Osteoblast (primary cell): ENCODE measurements around the gene MAP3K21. TPM values are rescaled to one million over a fixed set of nuclear protein-coding genes. Genes with fewer than 3 reads are reported as not detected.

Experiments used
- DNase-seq: peaks from one replicate; pipeline ENCODE4 v3.0.0; 2011; ENCODE audit warnings: low spot score, mixed read lengths; ENCODE audit not compliant: insufficient read length; ENCODE audit errors: missing footprints
- H2AFZ ChIP-seq: 2 replicates; pipeline ENCODE4 v1.6.0; 2011; ENCODE audit warnings: mild to moderate bottlenecking, low read length
- H3K27ac ChIP-seq: 2 replicates; pipeline ENCODE4 v1.5.1; 2011; ENCODE audit warnings: mild to moderate bottlenecking, low read depth, low read length, moderate library complexity
- H3K27me3 ChIP-seq: 2 replicates; pipeline ENCODE4 v1.6.0; 2012; ENCODE audit warnings: mild to moderate bottlenecking, control low read depth, inconsistent platforms, low read length, moderate library complexity; ENCODE audit not compliant: insufficient read depth
- H3K36me3 ChIP-seq: 2 replicates; pipeline ENCODE4 v1.5.1; 2011; ENCODE audit warnings: mild to moderate bottlenecking, low read length, control low read depth, moderate library complexity; ENCODE audit not compliant: insufficient read depth
- H3K4me1 ChIP-seq: 2 replicates; pipeline ENCODE4 v1.5.1; 2011; ENCODE audit warnings: mild to moderate bottlenecking, low read length, control low read depth, moderate library complexity; ENCODE audit not compliant: insufficient read depth
- H3K4me2 ChIP-seq: 2 replicates; pipeline ENCODE4 v1.6.0; 2011; ENCODE audit warnings: mild to moderate bottlenecking, low read length; ENCODE audit not compliant: insufficient read depth
- H3K4me3 ChIP-seq: fragments of 200-600 bp; sonication (generic); 3 replicates; pipeline ENCODE4 v1.5.1; 2012; ENCODE audit warnings: mild to moderate bottlenecking, low read length, inconsistent platforms; ENCODE audit not compliant: insufficient read depth
- H3K79me2 ChIP-seq: 2 replicates; pipeline ENCODE4 v1.6.0; 2012; ENCODE audit warnings: mild to moderate bottlenecking, low read length, control low read depth, inconsistent platforms; ENCODE audit not compliant: insufficient read depth
- H3K9me3 ChIP-seq: 2 replicates; pipeline ENCODE4 v1.5.1; 2011; ENCODE audit warnings: low read depth, low read length, control low read depth
- H4K20me1 ChIP-seq: 2 replicates; pipeline ENCODE4 v1.6.0; 2012; ENCODE audit warnings: mild to moderate bottlenecking, low read length, control low read depth; ENCODE audit not compliant: insufficient read depth
- CTCF ChIP-seq: IDR thresholded peaks from 2 replicates; pipeline ENCODE4 v1.5.1; 2011; ENCODE audit warnings: mild to moderate bottlenecking, low read depth, low read length, moderate library complexity; ENCODE audit errors: extremely low read depth
- total RNA-seq: library from RNA; depleted of rRNA; stranded (reverse); fragments of >200 nt; gene quantifications from 2 replicates; pipeline ENCODE4 v1.2.3, GENCODE V29; 2012

MAP3K21 gene
- total RNA-seq, 1 donor = under 0.01 TPM

GRCh38 chr1:233379869-233380438 lies 52.4 kb downstream of the MAP3K21 start:
- no peak overlapping the region for H3K4me2 ChIP-seq
- H3K27ac ChIP-seq = no peak overlapping the region
- H3K79me2 ChIP-seq = no peaks in the 10 kb centered on the region
- TF ChIP-seq CTCF = no peak
- H3K4me3 ChIP-seq = no peak overlapping the region
- H3K27me3 ChIP-seq = no peaks in the 10 kb centered on the region
- DNase-seq = no peak
- H4K20me1 ChIP-seq = no peaks in the 10 kb centered on the region
- H2AFZ ChIP-seq = no peak overlapping the region
- H3K9me3 ChIP-seq = no peaks in the 10 kb centered on the region
- H3K4me1 ChIP-seq = no peaks in the 10 kb centered on the region
- H3K36me3 ChIP-seq = no peaks in the 10 kb centered on the region

GRCh38 chr1:233381806-233382205 lies 54.3 kb downstream of the MAP3K21 start:
- Histone ChIP-seq H3K79me2 (no peaks in the 10 kb centered on the region), H3K36me3 (no peaks in the 10 kb centered on the region), H3K4me1 (no peaks in the 10 kb centered on the region), H3K4me2 (no peak overlapping the region), H4K20me1 (no peaks in the 10 kb centered on the region), H3K9me3 (no peaks in the 10 kb centered on the region), H2AFZ (no peak overlapping the region), H3K27me3 (no peaks in the 10 kb centered on the region), H3K4me3 (no peak overlapping the region), H3K27ac (no peak overlapping the region)
- DNase-seq = peak; percentile 6
- TF ChIP-seq CTCF = no peak

- no peaks in the 10 kb centered on the region for H3K79me2 ChIP-seq
- no peak overlapping the region for H3K27ac ChIP-seq
- no peak overlapping the region for H3K4me3 ChIP-seq
- no peaks in the 10 kb centered on the region for H4K20me1 ChIP-seq
- no peaks in the 10 kb centered on the region for H3K9me3 ChIP-seq
- H3K4me2 ChIP-seq = no peak overlapping the region
- TF ChIP-seq CTCF = no peak
- H3K27me3 ChIP-seq = no peaks in the 10 kb centered on the region
- no peak for DNase-seq
- H3K36me3 ChIP-seq = no peaks in the 10 kb centered on the region
- no peaks in the 10 kb centered on the region for H3K4me1 ChIP-seq
- no peak overlapping the region for H2AFZ ChIP-seq
Measured at GRCh38 chr1:233383984-233384383, 56.5 kb downstream of the MAP3K21 start.

- Histone ChIP-seq H3K4me1 (no peaks in the 10 kb centered on the region), H3K79me2 (no peaks in the 10 kb centered on the region), H3K36me3 (no peaks in the 10 kb centered on the region), H2AFZ (no peak overlapping the region), H3K4me2 (no peak overlapping the region), H3K27ac (no peak overlapping the region), H3K9me3 (no peaks in the 10 kb centered on the region), H4K20me1 (no peaks in the 10 kb centered on the region), H3K27me3 (no peaks in the 10 kb centered on the region), H3K4me3 (no peak overlapping the region)
- no peak for TF ChIP-seq CTCF
- DNase-seq = no peak
Measured at GRCh38 chr1:233386336-233386735, 58.8 kb downstream of the MAP3K21 start.
